Breast epithelium (tissue), 3 donors: Measurements from ENCODE around the gene CCL3.

Experiments used
- POLR2A ChIP-seq: fragments of 450-650 bp; IDR thresholded peaks from one replicate; pipeline ENCODE4 v1.6.1; 2016; ENCODE audit warnings: antibody characterized with exemption, mild to moderate bottlenecking, moderate library complexity
- TF ChIP-seq, protein P1 (sequence below), 3 donors: fragments of 450-650 bp; IDR thresholded peaks; one replicate each; pipeline ENCODE4 v1.5.1; 2016 to 2017; ENCODE audit warnings: antibody characterized with exemption in 3 of 3, mild to moderate bottlenecking in 3 of 3, moderate library complexity in 3 of 3

DNA sequence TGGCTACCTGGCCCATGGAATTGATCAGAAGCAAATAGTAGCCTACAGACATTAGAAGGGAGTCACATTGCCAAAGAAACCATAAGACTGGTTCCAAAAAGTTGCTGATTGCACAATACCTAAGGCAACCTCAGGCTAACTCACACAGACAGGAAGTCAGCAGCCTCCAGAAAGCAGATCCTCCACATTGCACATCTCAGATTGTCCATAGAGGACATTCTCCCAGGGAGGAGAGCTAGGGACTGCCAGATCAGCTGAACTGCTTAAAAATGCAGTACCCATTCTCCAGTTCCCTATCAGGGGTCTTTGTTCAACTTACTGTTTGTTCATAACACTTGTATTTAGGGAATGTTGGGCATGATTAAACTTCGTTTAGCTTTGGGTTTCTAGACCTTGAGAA, 4.2 kb downstream of the CCL3 start:
- TF ChIP-seq, protein P1, sequence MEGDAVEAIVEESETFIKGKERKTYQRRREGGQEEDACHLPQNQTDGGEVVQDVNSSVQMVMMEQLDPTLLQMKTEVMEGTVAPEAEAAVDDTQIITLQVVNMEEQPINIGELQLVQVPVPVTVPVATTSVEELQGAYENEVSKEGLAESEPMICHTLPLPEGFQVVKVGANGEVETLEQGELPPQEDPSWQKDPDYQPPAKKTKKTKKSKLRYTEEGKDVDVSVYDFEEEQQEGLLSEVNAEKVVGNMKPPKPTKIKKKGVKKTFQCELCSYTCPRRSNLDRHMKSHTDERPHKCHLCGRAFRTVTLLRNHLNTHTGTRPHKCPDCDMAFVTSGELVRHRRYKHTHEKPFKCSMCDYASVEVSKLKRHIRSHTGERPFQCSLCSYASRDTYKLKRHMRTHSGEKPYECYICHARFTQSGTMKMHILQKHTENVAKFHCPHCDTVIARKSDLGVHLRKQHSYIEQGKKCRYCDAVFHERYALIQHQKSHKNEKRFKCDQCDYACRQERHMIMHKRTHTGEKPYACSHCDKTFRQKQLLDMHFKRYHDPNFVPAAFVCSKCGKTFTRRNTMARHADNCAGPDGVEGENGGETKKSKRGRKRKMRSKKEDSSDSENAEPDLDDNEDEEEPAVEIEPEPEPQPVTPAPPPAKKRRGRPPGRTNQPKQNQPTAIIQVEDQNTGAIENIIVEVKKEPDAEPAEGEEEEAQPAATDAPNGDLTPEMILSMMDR (IDR thresholded peaks at IDR 0.05) = no peak
- no peak for TF ChIP-seq POLR2A
